ENCODE data around the gene LIPG.

LIPG gene

GRCh38 chr18:49566985-49567384 lies 5.1 kb downstream of the LIPG start:
- Histone ChIP-seq H3K27ac (ENCODE audit: extremely low read depth, low read depth, low read length) (no peak overlapping the region), H3K9me3 (ENCODE audit: control insufficient read depth, insufficient read depth, low read depth, low read length) (no peaks in the 10 kb centered on the region), H3K4me1 (ENCODE audit: control insufficient read depth, insufficient read depth, low read length) (peaks cover 9% of the 10 kb centered on the region; the same call in 1 of the 2 replicates), H3K4me3 (ENCODE audit: low read depth, low read length) (no peak overlapping the region), H3K36me3 (ENCODE audit: control insufficient read depth in 2 of 2, insufficient read depth in 1 of 2, low read length in 2 of 2) (no peaks in the 10 kb centered on the region)
- TF ChIP-seq ZNF121 (tag by site-specific recombination; IDR thresholded peaks at IDR 0.05) (peak; percentile 90), ZNF621 (tag by site-specific recombination; IDR thresholded peaks at IDR 0.05) (no peak), ZFHX2 (tag by site-specific recombination; conservative IDR thresholded peaks at IDR 0.05) (no peak)
- POLR2A ChIA-PET = no interaction called here
- CTCF ChIA-PET = no interaction called here

GRCh38 chr18:49569724-49570123 lies 7.9 kb downstream of the LIPG start:
- Histone ChIP-seq H3K4me1 (ENCODE audit: control insufficient read depth, insufficient read depth, low read length) (no peaks in the 10 kb centered on the region), H3K9me3 (ENCODE audit: control insufficient read depth, insufficient read depth, low read depth, low read length) (no peaks in the 10 kb centered on the region), H3K4me3 (ENCODE audit: low read depth, low read length) (no peak overlapping the region), H3K27ac (ENCODE audit: extremely low read depth, low read depth, low read length) (no peak overlapping the region), H3K36me3 (ENCODE audit: control insufficient read depth in 2 of 2, insufficient read depth in 1 of 2, low read length in 2 of 2) (no peaks in the 10 kb centered on the region)
- ChIA-PET CTCF (interaction anchor here (0.6 to 1.1 kb wide), 3 partner anchors 10 to 449 kb away, joined by 3 to 5 read pairs (median 4); no protein-coding TSS in a partner anchor), POLR2A (no interaction called here)
- TF ChIP-seq ZNF626 (tag by site-specific recombination; IDR thresholded peaks at IDR 0.05) (no peak), PRDM4 (tag by site-specific recombination; IDR thresholded peaks at IDR 0.05) (no peak), ZFP41 (tag by site-specific recombination; IDR thresholded peaks at IDR 0.05; ENCODE audit: borderline replicate concordance) (no peak), ZNF514 (tag by site-specific recombination; IDR thresholded peaks at IDR 0.05) (no peak), ZNF391 (tag by site-specific recombination; IDR thresholded peaks at IDR 0.05; ENCODE audit: borderline replicate concordance, low read depth) (no peak), TRIM28 (IDR thresholded peaks at IDR 0.05; ENCODE audit: borderline replicate concordance, low read length) (no peak), REPIN1 (tag by site-specific recombination; IDR thresholded peaks at IDR 0.05; ENCODE audit: low read depth) (no peak), ZNF221 (tag by site-specific recombination; IDR thresholded peaks at IDR 0.05; ENCODE audit: borderline replicate concordance) (no peak)

GRCh38 chr18:49570836-49571235 lies 9.0 kb downstream of the LIPG start:
- no peak for TF ChIP-seq GFI1B (tag by site-specific recombination; IDR thresholded peaks at IDR 0.05)
- no peak for TF ChIP-seq ZNF354C (tag by site-specific recombination; IDR thresholded peaks at IDR 0.05; ENCODE audit: borderline replicate concordance, low read depth)
- no peak for TF ChIP-seq ZNF366 (tag by site-specific recombination; conservative IDR thresholded peaks at IDR 0.05)
- TF ChIP-seq ZNF692 (tag by site-specific recombination; IDR thresholded peaks at IDR 0.05) = no peak
- TF ChIP-seq ZFP41 (tag by site-specific recombination; IDR thresholded peaks at IDR 0.05; ENCODE audit: borderline replicate concordance) = no peak
- no peak for TF ChIP-seq ZNF350 (tag by site-specific recombination; IDR thresholded peaks at IDR 0.05)
- no peak for TF ChIP-seq ZNF121 (tag by site-specific recombination; IDR thresholded peaks at IDR 0.05)
- TF ChIP-seq ZNF302 (tag by site-specific recombination; IDR thresholded peaks at IDR 0.05; ENCODE audit: low read depth) = no peak
- Histone ChIP-seq H3K9me3 (ENCODE audit: control insufficient read depth, insufficient read depth, low read depth, low read length) (no peaks in the 10 kb centered on the region), H3K4me1 (ENCODE audit: control insufficient read depth, insufficient read depth, low read length) (no peaks in the 10 kb centered on the region), H3K36me3 (ENCODE audit: control insufficient read depth in 2 of 2, insufficient read depth in 1 of 2, low read length in 2 of 2) (no peaks in the 10 kb centered on the region), H3K4me3 (ENCODE audit: low read depth, low read length) (no peak overlapping the region), H3K27ac (ENCODE audit: extremely low read depth, low read depth, low read length) (no peak overlapping the region)
- POLR2A ChIA-PET = no interaction called here
- CTCF ChIA-PET = interaction anchor here (0.7 to 1.1 kb wide), 2 partner anchors 11 to 196 kb away, joined by 4 to 5 read pairs; no protein-coding TSS in a partner anchor
